K562 (cell line): ENCODE measurements around the gene TMEM69. TPM values are rescaled to one million over a fixed set of nuclear protein-coding genes. Genes with fewer than 3 reads are reported as not detected.
A peak's percentile ranks its signal among the peaks of the same experiment; 100 is the strongest.

Experiments used
- ARNT ChIP-seq, 2 experiments: fragments of 450-650 bp; IDR thresholded peaks; 2 replicates each; pipeline ENCODE4 v1.6.1; 2016; ENCODE audit warnings: mild to moderate bottlenecking in 1 of 2
- BHLHE40 ChIP-seq: IDR thresholded peaks from 2 replicates; pipeline ENCODE4 v1.6.1; 2011; ENCODE audit warnings: low read length, improper control_type of control experiment
- GTF2F1 ChIP-seq: IDR thresholded peaks from 2 replicates; pipeline ENCODE4 v1.6.1; 2011; ENCODE audit warnings: low read depth, low read length, improper control_type of control experiment
- IRF2 ChIP-seq: sonication (generic); formaldehyde crosslinking; IDR thresholded peaks from 2 replicates; pipeline ENCODE4 v1.8.1; 2022; ENCODE audit warnings: mild to moderate bottlenecking, missing genetic modification reagents
- MEIS2 ChIP-seq: fragments of 450-650 bp; IDR thresholded peaks from 2 replicates; pipeline ENCODE4 v1.6.1; 2014; ENCODE audit warnings: mild to moderate bottlenecking; ENCODE audit not compliant: partially characterized antibody
- NR2C1 ChIP-seq, 2 experiments: fragments of 450-650 bp; IDR thresholded peaks; 2 replicates each; pipeline ENCODE4 v1.6.1; 2017; ENCODE audit warnings: mild to moderate bottlenecking in 2 of 2, antibody characterized with exemption in 1 of 2, inconsistent platforms in 1 of 2, missing compliant biosample characterization in 1 of 2, missing genetic modification characterization in 1 of 2
- NR2C2 ChIP-seq, 2 experiments: fragments of 200-800 bp in 1 of 2; sonication (Bioruptor generic) in 1 of 2; sonication (generic) in 1 of 2; formaldehyde crosslinking in 1 of 2; IDR thresholded peaks; 2 replicates each; pipeline versions ENCODE4 v1.6.1 to v1.8.0; 2016 to 2022; ENCODE audit warnings: mild to moderate bottlenecking in 1 of 2, missing compliant biosample characterization in 1 of 2, missing genetic modification characterization in 1 of 2, missing genetic modification reagents in 1 of 2
- POLR2AphosphoS5 ChIP-seq: IDR thresholded peaks from 2 replicates; pipeline ENCODE4 v1.6.1; 2011; ENCODE audit warnings: mild to moderate bottlenecking, low read depth, low read length, moderate library complexity; ENCODE audit not compliant: control insufficient read depth, insufficient read depth
- RBM17 ChIP-seq: fragments of 200-400 bp; formaldehyde crosslinking; IDR thresholded peaks from 2 replicates; pipeline ENCODE4 v1.6.1; 2017; ENCODE audit warnings: low read depth, mild to moderate bottlenecking, low read length, borderline replicate concordance
- TAL1 ChIP-seq: fragments of 450-650 bp; IDR thresholded peaks from 2 replicates; pipeline ENCODE4 v1.6.1; 2016; ENCODE audit warnings: mild to moderate bottlenecking
- TCF3 ChIP-seq: sonication (generic); formaldehyde crosslinking; IDR thresholded peaks from 2 replicates; pipeline ENCODE4 v1.4.0; 2020; ENCODE audit warnings: mild to moderate bottlenecking, missing genetic modification reagents
- TEAD1 ChIP-seq, 2 experiments: fragments of 450-650 bp in 1 of 2; sonication (generic) in 1 of 2; formaldehyde crosslinking; IDR thresholded peaks; 2 replicates each; pipeline versions ENCODE4 v1.4.0 to v1.8.0; 2020 to 2022; ENCODE audit warnings: mild to moderate bottlenecking in 2 of 2, missing genetic modification reagents in 1 of 2
- WHSC1 ChIP-seq: IDR thresholded peaks from one replicate; pipeline ENCODE4 v1.6.1; 2012; ENCODE audit warnings: low read length, control low read depth, inconsistent platforms
- polyA plus RNA-seq, 8 experiments: library from polyadenylated mRNA; depleted of rRNA in 4 of 8; stranded (reverse) in 5 of 8; unstranded in 3 of 8; fragments of >200 nt; fragmentation: Nextera tagmentation in 2 of 8; fragmentation: Illumina TruSeq in 1 of 8; extraction: Ambion mirVana in 2 of 8; extraction: Trizol in 1 of 8; gene quantifications; 2 replicates each; pipeline versions ENCODE4 v1.2.1 to v1.2.3, GENCODE V29; 2011 to 2014; ENCODE audit warnings: inconsistent platforms in 1 of 8, missing spikeins in 1 of 8
- total RNA-seq, 7 experiments: library from RNA; depleted of rRNA in 6 of 7; stranded (reverse); fragments of >200 nt in 6 of 7; fragmentation: Illumina TruSeq in 2 of 7; extraction: Trizol in 2 of 7; gene quantifications; 2 replicates each; pipeline versions ENCODE4 v1.2.1 to v1.2.3, GENCODE V29; 2011 to 2021; ENCODE audit warnings: low replicate concordance in 1 of 7
- TF ChIP-seq, protein P1 (sequence below), 2 experiments: fragments of 450-650 bp; IDR thresholded peaks; 2 replicates each; pipeline ENCODE4 v1.6.1; 2016

Gene TMEM69
- total and polyA plus RNA-seq, 9 of the 15 experiments (the other 6 are each of a cell fraction or from before 2014, with no cell fraction given): 47.3 to 248 (median 103) TPM

GRCh38 chr1:45723248-45723930 is 35.4 kb downstream of the TMEM69 start (continued):
- TF ChIP-seq TAL1 (peak; percentile 17; the same call in 1 of the 2 replicates), GTF2F1 (no peak), POLR2AphosphoS5 (peak; percentile 37; the same call in 1 of the 2 replicates), TCF3 (peak; percentile 43; the same call in 1 of the 2 replicates), TEAD1 (CRISPR knock-in tag; IDR thresholded peaks at IDR 0.05) (no peak), RBM17 (no peak), IRF2 (CRISPR knock-in tag) (no peak), ARNT (IDR thresholded peaks at IDR 0.05) (no peak), NR2C1 (IDR thresholded peaks at IDR 0.05) (peak; percentile 73), NR2C1 (tag; IDR thresholded peaks at IDR 0.05) (peak; percentile 81), BHLHE40 (no peak), NR2C2 (CRISPR knock-in tag; IDR thresholded peaks at IDR 0.05) (no peak), NR2C2 (tag; IDR thresholded peaks at IDR 0.05) (peak; percentile 71; the same call in 1 of the 2 replicates), WHSC1 (no peak), MEIS2 (peak; percentile 11)
- TF ChIP-seq, protein P1, sequence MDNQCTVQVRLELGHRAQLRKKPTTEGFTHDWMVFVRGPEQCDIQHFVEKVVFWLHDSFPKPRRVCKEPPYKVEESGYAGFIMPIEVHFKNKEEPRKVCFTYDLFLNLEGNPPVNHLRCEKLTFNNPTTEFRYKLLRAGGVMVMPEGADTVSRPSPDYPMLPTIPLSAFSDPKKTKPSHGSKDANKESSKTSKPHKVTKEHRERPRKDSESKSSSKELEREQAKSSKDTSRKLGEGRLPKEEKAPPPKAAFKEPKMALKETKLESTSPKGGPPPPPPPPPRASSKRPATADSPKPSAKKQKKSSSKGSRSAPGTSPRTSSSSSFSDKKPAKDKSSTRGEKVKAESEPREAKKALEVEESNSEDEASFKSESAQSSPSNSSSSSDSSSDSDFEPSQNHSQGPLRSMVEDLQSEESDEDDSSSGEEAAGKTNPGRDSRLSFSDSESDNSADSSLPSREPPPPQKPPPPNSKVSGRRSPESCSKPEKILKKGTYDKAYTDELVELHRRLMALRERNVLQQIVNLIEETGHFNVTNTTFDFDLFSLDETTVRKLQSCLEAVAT (IDR thresholded peaks at IDR 0.05): no peak
